ENCODE measurements around the gene SMARCD2. TPM values are rescaled to one million over a fixed set of nuclear protein-coding genes. Genes with fewer than 3 reads are reported as not detected.

The SMARCD2 gene
- total and polyA plus RNA-seq, 5 experiments from 2014 or later = 65.9 to 112 (median 105) TPM

- DNase-seq = no peak
- POLR2A ChIA-PET = interaction anchor here (1.3 to 15.6 kb wide), 6 partner anchors 5 to 136 kb away, joined by 3 to 205 read pairs (median 94); partner anchors contain the start of genes CCDC47, DDX42, FTSJ3 and LIMD2
- Mint-ChIP-seq H3K27ac (peak overlapping the region in 8 of 10 donors; percentile 46 to 90 (median 74)), H3K36me3 (peaks cover 0 to 69% (median 18%) of the 10 kb centered on the region in 3 donors), H3K9me3 (no peaks in the 10 kb centered on the region), H3K4me3 (peak overlapping the region in 1 of 10 donors; percentile 36), H3K27me3 (no peaks in the 10 kb centered on the region), H3K4me1 (peaks cover 27 to 77% (median 71%) of the 10 kb centered on the region in 4 donors)
- no peak for ATAC-seq
Observed at GRCh38 chr17:63835167-63835720, 7.2 kb downstream of the SMARCD2 start.

GRCh38 chr17:63834431-63835166 lies 7.9 kb downstream of the SMARCD2 start:
- POLR2A ChIA-PET = interaction anchor here (0.8 to 15.6 kb wide), 8 partner anchors 4 to 136 kb away, joined by 3 to 205 read pairs (median 8); partner anchors contain the start of genes CCDC47, DDX42, FTSJ3 and LIMD2
- Mint-ChIP-seq H3K4me1 (peaks cover 31 to 78% (median 73%) of the 10 kb centered on the region in 4 donors), H3K4me3 (peak overlapping the region in 2 of 10 donors; percentile 15 to 51), H3K9me3 (no peaks in the 10 kb centered on the region), H3K36me3 (peaks cover 0 to 75% (median 22%) of the 10 kb centered on the region in 3 donors), H3K27ac (peak overlapping the region; percentile 48 to 93 (median 84)), H3K27me3 (no peaks in the 10 kb centered on the region)
- ATAC-seq = peak; percentile 83 to 91
- peak; percentile 35 to 79 (median 62) for DNase-seq

GRCh38 chr17:63833741-63834373 lies 8.6 kb downstream of the SMARCD2 start:
- no peaks in the 10 kb centered on the region for H3K27me3 Mint-ChIP-seq
- POLR2A ChIA-PET = interaction anchor here (0.6 to 15.6 kb wide), 11 partner anchors 4 to 136 kb away, joined by 3 to 205 read pairs (median 6); partner anchors contain the start of genes CCDC47, DDX42, FTSJ3 and LIMD2
- H3K4me3 Mint-ChIP-seq = peak overlapping the region in 1 of 10 donors; percentile 20
- peak overlapping the region in 7 of 10 donors; percentile 19 to 89 (median 71) for H3K27ac Mint-ChIP-seq
- H3K4me1 Mint-ChIP-seq = peaks cover 31 to 78% (median 73%) of the 10 kb centered on the region in 4 donors
- no peak for ATAC-seq
- no peak for DNase-seq
- H3K9me3 Mint-ChIP-seq = no peaks in the 10 kb centered on the region
- peaks cover 0 to 82% (median 25%) of the 10 kb centered on the region in 3 donors for H3K36me3 Mint-ChIP-seq

- ATAC-seq (no peak), DNase-seq (no peak)
- POLR2A ChIA-PET = interaction anchor here (0.6 to 10.4 kb wide), 6 partner anchors 7 to 136 kb away, joined by 3 to 177 read pairs (median 8); partner anchors contain the start of genes CCDC47, DDX42, LIMD2 and SMARCD2
- Mint-ChIP-seq H3K27me3 (no peaks in the 10 kb centered on the region), H3K27ac (peak overlapping the region in 8 of 10 donors; percentile 24 to 98 (median 62)), H3K9me3 (no peaks in the 10 kb centered on the region), H3K36me3 (peaks cover 0 to 82% (median 25%) of the 10 kb centered on the region in 3 donors), H3K4me1 (peaks cover 34 to 78% (median 73%) of the 10 kb centered on the region in 4 donors), H3K4me3 (peak overlapping the region in 1 of 10 donors; percentile 20)
Observed at GRCh38 chr17:63833026-63833740, 9.3 kb downstream of the SMARCD2 start.

- DNase-seq (no peak), ATAC-seq (no peak)
- H3K27ac Mint-ChIP-seq = peak overlapping the region; percentile 33 to 98 (median 86)
- H3K36me3 Mint-ChIP-seq = peaks cover 0 to 80% (median 25%) of the 10 kb centered on the region in 3 donors
- H3K4me3 Mint-ChIP-seq = peak overlapping the region in 7 of 10 donors; percentile 16 to 81 (median 68)
- peaks cover 35 to 81% (median 75%) of the 10 kb centered on the region in 4 donors for H3K4me1 Mint-ChIP-seq
- no peaks in the 10 kb centered on the region for H3K9me3 Mint-ChIP-seq
- POLR2A ChIA-PET = interaction anchor here (1.0 to 10.4 kb wide), 3 partner anchors 7 to 135 kb away, joined by 3 to 177 read pairs (median 146); partner anchors contain the start of genes LIMD2 and SMARCD2
- no peaks in the 10 kb centered on the region for H3K27me3 Mint-ChIP-seq
Observed at GRCh38 chr17:63832455-63832854, 10.0 kb downstream of the SMARCD2 start.

- H3K4me1 Mint-ChIP-seq = peaks cover 38 to 82% (median 76%) of the 10 kb centered on the region in 4 donors
- DNase-seq (no peak), ATAC-seq (no peak)
- H3K36me3 Mint-ChIP-seq = peaks cover 0 to 81% (median 27%) of the 10 kb centered on the region in 3 donors
- POLR2A ChIA-PET = interaction anchor here (1.4 to 10.4 kb wide), 4 partner anchors 8 to 134 kb away, joined by 5 to 177 read pairs (median 89); partner anchors contain the start of genes CCDC47, DDX42, LIMD2 and SMARCD2
- H3K4me3 Mint-ChIP-seq = peak overlapping the region in 9 of 10 donors; percentile 46 to 81 (median 69)
- peak overlapping the region; percentile 72 to 98 (median 86) for H3K27ac Mint-ChIP-seq
- no peaks in the 10 kb centered on the region for H3K9me3 Mint-ChIP-seq
- no peaks in the 10 kb centered on the region for H3K27me3 Mint-ChIP-seq
Observed at GRCh38 chr17:63832014-63832413, 10.5 kb downstream of the SMARCD2 start.

GRCh38 chr17:63831505-63831904 lies 11.0 kb downstream of the SMARCD2 start:
- ATAC-seq (no peak), DNase-seq (peak in 1 of 10 donors; percentile 28)
- peak overlapping the region in 9 of 10 donors; percentile 46 to 81 (median 69) for H3K4me3 Mint-ChIP-seq
- peaks cover 0 to 76% (median 27%) of the 10 kb centered on the region in 3 donors for H3K36me3 Mint-ChIP-seq
- POLR2A ChIA-PET = interaction anchor here (1.4 to 10.4 kb wide), 4 partner anchors 8 to 134 kb away, joined by 5 to 177 read pairs (median 89); partner anchors contain the start of genes CCDC47, DDX42, LIMD2 and SMARCD2
- H3K27me3 Mint-ChIP-seq = no peaks in the 10 kb centered on the region
- H3K27ac Mint-ChIP-seq = peak overlapping the region; percentile 72 to 98 (median 86)
- no peaks in the 10 kb centered on the region for H3K9me3 Mint-ChIP-seq
- H3K4me1 Mint-ChIP-seq = peaks cover 37 to 82% (median 77%) of the 10 kb centered on the region in 4 donors

- peak overlapping the region; percentile 72 to 98 (median 86) for H3K27ac Mint-ChIP-seq
- DNase-seq (no peak), ATAC-seq (no peak)
- H3K9me3 Mint-ChIP-seq = no peaks in the 10 kb centered on the region
- peaks cover 0 to 73% (median 27%) of the 10 kb centered on the region in 3 donors for H3K36me3 Mint-ChIP-seq
- peaks cover 37 to 87% (median 82%) of the 10 kb centered on the region in 4 donors for H3K4me1 Mint-ChIP-seq
- no peaks in the 10 kb centered on the region for H3K27me3 Mint-ChIP-seq
- H3K4me3 Mint-ChIP-seq = peak overlapping the region; percentile 21 to 81 (median 68)
- POLR2A ChIA-PET = interaction anchor here (0.6 to 10.4 kb wide), 7 partner anchors 9 to 402 kb away, joined by 3 to 177 read pairs (median 5); partner anchors contain the start of genes CCDC47, DDX42, LIMD2 and SMARCD2
Observed at GRCh38 chr17:63830904-63831491, 11.5 kb downstream of the SMARCD2 start.

- ATAC-seq = no peak
- peak overlapping the region in 9 of 10 donors; percentile 18 to 81 (median 68) for H3K4me3 Mint-ChIP-seq
- H3K27me3 Mint-ChIP-seq = no peaks in the 10 kb centered on the region
- H3K27ac Mint-ChIP-seq = peak overlapping the region; percentile 5 to 98 (median 86)
- H3K9me3 Mint-ChIP-seq = no peaks in the 10 kb centered on the region
- peaks cover 0 to 72% (median 27%) of the 10 kb centered on the region in 3 donors for H3K36me3 Mint-ChIP-seq
- H3K4me1 Mint-ChIP-seq = peaks cover 38 to 88% (median 85%) of the 10 kb centered on the region in 4 donors
- no peak for DNase-seq
- POLR2A ChIA-PET = interaction anchor here (0.6 to 10.4 kb wide), 9 partner anchors 9 to 757 kb away, joined by 3 to 177 read pairs (median 5); partner anchors contain the start of genes CCDC47, DDX42, LIMD2 and SMARCD2
Observed at GRCh38 chr17:63830278-63830677, 12.2 kb downstream of the SMARCD2 start.

GRCh38 chr17:63828936-63829335 lies 13.5 kb downstream of the SMARCD2 start:
- peak overlapping the region; percentile 25 to 99 (median 94) for H3K4me3 Mint-ChIP-seq
- H3K9me3 Mint-ChIP-seq = no peaks in the 10 kb centered on the region
- DNase-seq (no peak), ATAC-seq (no peak)
- POLR2A ChIA-PET = interaction anchor here (1.0 to 10.4 kb wide), 6 partner anchors 11 to 131 kb away, joined by 4 to 177 read pairs (median 22); partner anchors contain the start of genes CCDC47, DDX42, LIMD2 and SMARCD2
- peaks cover 39 to 84% (median 79%) of the 10 kb centered on the region in 4 donors for H3K4me1 Mint-ChIP-seq
- H3K27ac Mint-ChIP-seq = peak overlapping the region in 7 of 10 donors; percentile 39 to 98 (median 73)
- H3K27me3 Mint-ChIP-seq = no peaks in the 10 kb centered on the region
- H3K36me3 Mint-ChIP-seq = peaks cover 4 to 72% (median 30%) of the 10 kb centered on the region in 3 donors

Data from naive thymus-derived CD8-positive, alpha-beta T cell (primary cell).